Midbrain (tissue), 1 donor: ENCODE data around the gene ATP8B1.

Source experiments
- DNase-seq: peaks from one replicate; lab custom pipeline; 2025; lab: John Stamatoyannopoulos, UW

The ATP8B1 gene

DNA sequence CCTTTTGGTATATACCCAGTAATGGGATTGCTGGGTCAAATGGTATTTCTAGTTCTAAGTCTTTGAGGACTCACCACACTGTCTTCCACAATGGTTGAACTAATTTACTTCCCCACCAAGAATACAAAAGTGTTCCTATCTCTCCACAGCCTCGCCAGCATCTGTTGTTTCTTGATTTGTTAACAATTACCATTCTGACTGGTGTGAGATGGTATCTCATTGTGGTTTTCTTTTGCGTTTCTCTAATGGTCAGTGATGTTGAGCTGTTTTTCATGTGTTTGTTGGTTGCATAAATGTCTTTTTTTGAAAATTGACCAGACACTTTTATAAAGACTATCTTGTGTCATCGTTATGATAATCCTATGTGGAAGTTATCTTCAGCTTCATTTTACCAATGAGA, 16.0 kb upstream of the ATP8B1 start:
- DNase-seq: no peak

DNA sequence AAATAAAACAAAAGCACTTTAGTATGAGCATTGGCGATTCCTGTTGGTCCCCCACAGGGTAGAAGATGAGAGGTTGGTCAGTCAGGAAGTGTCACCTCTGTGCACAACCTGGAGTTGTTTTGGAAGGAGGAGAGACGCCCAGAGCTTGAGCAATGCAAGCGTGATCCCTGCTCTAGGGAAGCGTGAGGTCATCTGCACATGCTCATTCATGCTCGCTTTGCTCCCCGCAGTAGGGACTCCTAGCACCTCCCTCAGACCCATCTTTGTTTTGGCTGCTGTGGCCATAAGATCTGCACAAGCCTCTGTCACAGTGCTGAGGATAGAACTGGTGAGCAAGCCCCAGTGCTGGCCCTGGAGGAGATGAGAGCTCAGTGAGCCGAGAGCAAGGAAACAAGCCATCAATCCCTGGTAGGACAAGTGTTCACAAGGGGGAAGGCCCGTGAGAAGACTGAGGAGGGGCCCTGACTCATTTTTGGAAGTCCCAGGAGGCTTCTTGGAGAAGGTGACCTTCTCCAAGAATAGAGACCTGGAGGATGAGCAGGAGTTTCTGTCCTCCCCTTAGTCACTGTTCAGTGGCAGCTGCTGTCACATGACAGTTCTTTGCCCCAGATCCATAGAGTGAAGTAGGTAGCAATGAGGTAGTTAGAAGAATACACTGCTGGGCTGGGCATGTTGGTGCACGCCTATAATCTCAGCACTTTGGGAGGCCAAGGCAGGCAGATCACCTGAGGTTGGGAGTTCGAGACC, 13.3 kb upstream of the ATP8B1 start:
- DNase-seq: no peak

DNA sequence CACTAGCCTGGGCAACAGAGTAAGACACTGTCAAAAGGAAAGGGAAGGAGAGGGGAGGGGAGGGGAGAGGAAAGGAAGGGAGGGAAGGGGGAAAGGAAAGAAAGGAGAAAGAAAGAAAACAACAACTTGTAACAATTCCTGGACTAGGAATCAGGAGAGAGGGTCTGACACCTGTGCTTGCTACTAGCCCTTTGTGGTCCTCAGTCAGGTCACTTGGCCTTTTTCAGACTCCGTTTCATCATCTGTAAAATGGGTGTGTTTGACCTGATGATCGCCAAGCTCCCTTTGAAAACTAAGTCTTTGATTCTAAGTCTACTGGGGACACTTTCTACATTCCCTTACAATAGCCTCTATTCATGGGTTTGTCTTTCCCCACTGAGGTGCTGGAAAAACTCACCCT, 11.4 kb upstream of the ATP8B1 start:
- no peak for DNase-seq

DNA sequence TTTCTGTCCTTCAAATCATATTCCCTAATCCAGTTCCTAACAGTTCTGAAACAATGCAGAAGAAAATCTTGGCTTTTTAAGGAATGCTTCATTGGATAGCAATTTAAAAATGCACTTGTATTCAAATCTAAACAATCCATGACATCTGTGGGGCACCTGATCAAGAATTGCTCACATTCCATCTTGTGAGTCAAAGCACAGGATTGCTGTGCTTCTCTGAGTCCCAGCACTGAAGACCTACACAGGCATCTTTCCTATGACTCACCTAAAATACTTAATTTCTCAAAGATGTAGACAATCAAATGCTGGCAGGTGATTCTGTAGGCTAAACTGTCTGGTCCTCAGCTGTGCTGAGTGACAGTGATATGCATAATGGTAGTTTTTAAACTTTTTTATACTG, 10.1 kb upstream of the ATP8B1 start:
- no peak for DNase-seq

DNA sequence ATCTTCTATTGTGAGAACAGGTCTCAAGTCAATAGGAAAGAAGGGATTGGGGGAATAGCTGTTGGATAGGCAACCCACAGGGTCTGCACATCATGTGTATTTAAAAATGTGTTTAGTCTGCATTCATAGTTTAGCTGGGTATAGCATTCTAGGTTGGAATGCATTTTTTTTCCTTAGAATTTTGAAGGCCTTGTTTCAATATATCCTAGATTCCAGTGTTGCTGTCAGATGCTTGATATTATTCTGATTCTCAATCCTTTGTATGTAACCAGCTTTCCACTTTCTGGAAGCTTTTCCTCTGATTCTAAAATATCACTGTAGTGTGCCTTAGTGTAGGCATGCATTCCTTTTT, 9.0 kb upstream of the ATP8B1 start:
- no peak for DNase-seq

DNA sequence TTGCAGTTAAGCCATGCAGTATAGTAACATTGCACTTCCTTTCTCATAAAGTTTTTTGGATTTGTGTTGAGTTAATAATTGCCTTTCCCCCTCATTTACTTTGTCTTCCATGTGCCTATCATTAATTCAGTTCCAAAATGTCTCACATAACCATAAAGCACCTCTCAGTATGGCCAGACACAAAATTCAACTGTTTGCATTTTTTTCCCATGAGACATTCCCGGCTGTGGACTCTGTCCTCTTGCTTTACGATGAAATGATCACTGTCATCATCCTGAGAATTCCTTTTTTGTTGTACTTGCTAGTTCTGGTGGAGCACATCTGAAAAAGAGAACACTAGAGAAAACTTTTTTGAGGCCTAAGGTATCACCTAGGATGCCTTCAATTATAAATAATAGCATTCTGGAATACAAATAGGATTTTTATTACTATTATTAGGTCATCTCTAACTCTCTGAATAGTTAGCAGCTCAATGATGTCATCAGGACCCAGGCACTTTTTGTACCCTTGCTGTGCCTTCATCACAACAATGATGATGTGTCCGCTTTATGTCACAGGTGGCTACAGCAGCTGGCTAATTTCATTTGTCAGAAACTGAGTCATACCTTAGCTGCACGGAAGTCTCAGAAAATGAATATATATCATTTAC, 8.5 kb upstream of the ATP8B1 start:
- DNase-seq: no peak

DNA sequence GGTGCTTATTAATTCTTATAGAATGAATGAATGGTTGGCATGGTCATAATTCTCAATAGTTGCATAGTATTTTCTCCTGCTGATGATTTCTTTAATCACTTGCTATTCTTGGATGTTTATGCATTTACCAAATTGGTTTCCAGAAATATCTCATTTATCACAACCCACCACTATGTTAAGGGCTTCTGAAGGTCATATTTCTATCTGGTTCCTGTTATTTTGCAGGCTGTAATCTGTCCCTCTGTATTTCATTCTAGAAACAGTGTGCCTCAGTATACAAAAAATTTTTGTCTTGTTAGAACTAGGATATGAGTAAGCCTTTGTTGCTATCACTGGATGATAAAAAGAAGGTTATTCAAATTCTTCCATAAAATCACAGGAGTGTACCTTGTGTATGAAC, 6.1 kb upstream of the ATP8B1 start:
- DNase-seq: no peak

DNA sequence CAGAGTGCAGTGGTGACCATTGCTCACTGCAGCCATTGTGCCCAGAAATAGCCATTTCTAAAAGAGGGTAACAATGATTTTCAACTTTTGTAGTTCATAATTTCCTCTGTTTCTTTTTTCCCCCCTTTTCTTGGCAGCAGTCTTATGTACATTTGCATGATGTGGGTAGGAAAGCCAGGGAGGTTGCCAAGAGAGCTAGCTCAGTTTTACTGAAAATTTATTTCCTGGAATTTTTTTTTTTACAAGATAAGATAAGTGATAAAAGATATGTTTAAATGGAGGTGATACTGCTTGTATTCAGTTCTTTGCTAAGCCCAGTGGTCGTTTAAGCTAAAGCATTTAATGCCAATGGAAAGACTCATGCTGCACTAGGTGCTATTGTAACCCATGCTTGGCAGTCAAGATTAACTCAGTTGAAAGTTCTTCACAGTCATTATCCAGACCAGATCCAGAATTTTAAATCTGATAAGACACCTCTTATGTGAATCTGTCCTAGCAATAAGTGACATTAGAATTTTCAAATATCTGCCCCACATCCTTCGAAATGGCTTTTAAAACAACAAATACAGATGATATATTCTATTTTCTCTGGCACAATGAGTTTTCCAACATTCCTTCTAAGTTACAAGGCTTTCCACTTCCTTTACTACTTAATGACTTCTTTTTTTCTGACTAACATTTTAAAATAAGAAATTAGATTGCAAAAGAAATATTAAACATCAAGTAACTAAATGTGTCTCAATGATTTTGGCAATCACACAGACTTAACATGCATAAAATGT, 4.4 kb upstream of the ATP8B1 start:
- no peak for DNase-seq

DNA sequence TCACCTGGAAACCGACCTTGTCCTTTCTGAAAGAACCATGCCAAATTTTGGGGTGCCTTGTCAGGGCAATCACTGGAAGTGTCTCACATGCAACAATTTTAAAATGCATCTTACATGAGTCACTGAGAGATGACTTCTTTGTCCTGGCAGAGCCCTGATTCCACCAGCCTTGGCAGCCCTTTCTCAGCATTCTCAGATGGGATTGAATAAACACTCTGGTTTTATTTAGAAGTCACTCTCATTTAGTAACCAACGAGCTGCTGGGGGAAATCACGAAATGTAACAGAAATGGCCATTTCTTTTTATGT, 3.8 kb upstream of the ATP8B1 start:
- DNase-seq: no peak

DNA sequence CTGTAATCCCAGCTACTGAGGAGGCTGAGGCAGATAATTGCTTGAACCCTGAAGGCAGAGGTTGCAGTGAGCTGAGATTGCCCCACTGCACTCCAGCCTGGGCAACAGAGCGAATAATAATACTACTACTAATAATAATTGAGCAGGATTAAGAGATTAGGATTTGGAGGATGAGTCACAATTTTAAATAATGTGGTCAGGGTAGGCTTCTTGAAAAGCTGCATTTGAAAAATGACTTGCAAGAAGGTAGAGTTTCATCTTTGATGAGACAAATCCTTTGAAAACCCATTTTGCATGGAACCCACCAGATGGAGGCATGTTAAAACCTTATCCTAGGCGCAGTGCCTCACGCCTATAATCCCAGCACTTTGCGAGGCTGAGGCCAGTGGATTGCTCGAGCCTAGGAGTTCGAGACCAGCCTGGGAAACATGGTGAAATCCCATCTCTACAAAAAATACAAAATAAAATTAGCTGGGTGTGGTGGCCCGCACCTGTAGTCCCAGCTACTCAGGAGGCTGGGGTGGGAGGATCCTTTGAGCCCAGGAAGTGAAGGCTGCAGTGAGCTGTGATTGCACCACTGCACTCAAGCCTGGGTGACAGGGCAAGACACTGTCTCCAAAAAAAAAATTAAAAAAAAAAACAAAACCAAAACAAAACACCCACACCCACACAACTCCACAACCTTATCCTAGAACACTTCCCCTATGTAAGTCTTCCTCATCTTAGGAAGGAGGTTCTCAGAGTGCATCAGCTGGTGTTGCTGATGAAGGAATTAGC, 3.3 kb upstream of the ATP8B1 start:
- DNase-seq: no peak

DNA sequence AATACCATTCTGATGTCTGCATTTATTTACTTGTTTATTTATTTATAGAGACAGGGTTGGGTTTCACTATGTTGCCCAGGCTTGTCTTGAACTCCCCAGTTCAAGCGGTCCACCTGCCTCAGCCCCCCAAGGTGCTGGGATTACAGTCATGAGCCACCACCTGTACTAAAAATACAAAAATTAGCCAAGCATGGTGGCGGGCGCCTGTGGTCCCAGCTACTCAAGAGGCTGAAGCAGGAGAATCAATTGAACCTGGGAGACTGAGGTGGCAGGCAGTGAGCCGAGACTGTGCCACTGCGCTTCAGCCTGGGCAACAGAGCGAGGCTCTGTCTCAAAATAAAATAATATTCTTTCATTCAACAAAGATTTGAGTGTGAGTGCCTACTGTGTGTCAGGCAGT, 2.0 kb upstream of the ATP8B1 start:
- DNase-seq: no peak

DNA sequence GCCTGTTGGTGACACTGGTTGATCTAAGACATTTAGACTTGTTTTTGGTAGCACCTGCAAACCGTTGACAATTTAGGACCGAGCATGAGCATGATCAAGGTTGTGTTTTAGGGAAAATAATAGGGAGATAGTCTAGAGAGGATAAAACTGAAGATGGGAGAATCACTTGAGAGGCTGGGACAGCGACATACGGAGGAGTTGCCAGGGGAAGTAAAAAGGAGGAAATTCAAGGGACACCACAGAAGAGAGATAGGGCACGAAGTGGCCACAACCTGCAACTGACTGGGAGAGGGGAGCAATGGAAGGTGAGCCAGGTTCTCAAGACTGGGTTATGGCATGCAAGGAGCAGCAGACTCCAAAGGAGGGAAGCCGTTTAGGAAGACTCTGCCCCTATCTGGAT, 1.4 kb upstream of the ATP8B1 start:
- DNase-seq: no peak

DNA sequence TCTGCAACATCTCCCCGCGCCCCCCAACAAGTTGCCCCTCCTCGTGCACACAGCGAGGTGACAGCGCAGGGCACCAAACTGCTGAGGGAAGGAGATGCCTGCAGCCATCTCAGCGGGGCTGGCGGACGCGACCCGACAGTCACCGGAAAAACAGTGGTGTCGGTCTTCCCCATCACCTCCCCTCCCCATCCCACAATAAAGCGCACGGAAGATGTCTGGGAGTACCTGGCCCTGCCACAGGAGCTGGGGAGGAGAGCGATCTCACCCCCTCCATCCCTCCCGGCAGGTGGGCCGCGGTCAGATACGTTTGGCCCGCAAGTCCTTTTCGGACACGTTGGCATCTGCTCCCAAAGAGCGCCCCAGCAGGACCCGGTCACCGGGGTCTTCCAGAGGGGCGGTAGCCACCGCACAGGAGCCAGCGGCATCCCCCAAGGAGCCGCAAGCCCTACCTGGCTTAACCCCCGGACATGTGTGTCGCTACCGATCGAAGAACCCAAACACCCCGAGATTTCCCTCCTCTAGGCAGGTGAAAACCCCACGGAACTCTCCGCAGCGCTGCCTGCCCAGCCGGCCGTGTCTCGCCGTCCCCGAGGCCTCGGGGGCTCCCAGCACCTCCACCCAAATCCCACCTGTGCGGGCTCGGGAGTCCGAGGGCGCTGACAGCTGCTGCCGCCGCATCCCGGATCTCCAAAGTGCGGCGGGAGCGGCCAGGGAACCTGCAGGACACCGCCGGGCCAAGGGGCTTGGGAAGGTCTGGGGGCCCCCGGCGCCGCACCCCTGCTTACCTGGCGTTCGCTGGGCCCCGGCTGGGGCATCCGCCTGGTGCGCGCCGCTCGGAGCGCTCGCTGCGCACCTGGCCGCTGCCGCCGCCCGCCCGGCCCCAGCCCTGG, 657 bp downstream of the ATP8B1 start:
- no peak for DNase-seq

DNA sequence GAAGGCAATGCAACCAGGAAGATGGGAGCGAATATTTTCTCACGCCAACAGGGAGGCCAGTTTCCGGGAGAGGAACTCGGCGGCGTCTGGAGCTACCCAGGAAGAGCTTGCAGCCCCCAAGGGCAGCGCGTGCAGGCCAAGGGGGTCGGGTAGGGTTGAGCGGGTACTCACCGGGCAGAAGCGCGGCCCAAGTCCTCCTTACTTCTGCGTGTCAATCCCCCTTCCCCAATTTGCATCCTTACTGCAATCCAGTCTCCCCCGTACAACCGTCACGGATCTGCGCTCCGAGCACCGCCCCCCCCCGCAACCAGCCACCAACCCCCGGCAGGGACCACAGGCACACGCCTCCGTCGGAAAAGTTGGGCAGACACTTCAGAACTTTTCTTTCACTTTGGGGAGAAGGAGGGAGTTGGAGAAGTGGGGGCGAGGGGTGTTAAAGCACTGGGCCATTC, 1.3 kb downstream of the ATP8B1 start:
- DNase-seq: no peak

DNA sequence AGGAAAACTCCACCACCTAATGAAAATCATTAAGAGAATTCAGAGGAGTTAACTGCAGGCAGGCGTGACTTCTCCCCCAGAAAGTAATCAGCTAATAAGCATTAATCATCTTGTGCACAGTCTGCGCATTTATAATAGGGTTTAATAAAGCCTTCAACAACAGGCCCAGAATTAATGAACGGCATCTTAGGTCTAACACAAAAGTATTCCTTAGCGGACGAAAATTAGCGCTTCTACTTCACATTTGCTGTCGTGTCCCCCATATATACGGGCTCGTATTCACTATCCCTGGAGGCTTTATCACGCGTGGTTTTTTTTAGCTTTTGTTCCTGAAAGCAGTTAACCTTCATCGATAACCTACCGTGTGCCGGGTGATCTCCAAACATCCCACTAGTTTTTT, 1.8 kb downstream of the ATP8B1 start:
- no peak for DNase-seq

DNA sequence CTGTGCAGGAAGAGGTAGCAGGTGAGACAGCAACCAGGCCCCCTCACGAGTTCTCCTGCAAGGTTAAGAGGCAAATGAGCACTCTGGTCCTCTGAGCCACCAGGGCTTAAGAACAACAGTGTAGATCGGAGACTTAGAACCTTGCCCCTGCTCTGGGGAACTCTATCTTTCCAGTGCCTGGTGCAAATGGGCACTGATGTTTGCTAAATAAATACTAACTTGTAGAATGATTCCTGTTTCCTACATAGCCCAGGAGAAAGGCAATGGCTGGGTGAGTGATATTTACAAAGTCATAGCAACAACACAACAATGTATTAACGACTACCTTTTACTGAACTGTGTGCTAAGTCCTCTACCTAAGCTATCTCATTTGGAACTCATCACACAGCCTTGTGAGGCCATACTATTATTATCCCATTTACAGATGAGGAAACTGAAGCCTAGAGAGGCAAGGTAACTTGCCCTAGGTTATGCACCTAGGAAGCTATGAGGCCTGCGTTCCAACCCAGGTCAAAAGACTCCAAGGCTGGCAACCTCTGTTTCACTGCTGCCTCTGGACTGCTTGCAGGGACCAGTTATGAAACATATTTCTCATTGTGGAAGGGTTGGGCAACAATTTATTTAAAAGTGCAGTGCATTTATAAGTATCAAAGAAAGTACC, 4.3 kb downstream of the ATP8B1 start:
- DNase-seq: no peak

DNA sequence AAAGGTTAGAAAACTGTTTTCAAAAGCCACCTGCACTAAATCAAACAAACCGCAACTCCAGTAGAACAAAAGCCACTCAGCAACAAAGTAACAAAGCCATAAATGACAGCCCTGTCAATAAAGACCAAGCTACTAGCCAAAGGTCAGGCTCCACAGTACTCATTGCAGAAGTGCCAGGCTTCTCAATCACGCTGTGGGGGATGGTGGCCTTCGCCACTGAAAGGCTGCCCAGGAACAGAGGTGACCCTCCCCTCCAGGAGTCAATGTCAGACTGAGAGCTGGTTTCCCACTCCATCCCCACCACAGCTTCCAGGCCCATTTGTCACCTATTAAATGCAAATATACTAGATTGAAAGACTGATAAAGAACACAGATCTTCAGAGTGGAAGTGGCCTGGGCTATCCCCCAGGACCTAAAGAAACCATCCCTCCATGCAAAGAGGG, 5.9 kb downstream of the ATP8B1 start:
- DNase-seq: no peak

DNA sequence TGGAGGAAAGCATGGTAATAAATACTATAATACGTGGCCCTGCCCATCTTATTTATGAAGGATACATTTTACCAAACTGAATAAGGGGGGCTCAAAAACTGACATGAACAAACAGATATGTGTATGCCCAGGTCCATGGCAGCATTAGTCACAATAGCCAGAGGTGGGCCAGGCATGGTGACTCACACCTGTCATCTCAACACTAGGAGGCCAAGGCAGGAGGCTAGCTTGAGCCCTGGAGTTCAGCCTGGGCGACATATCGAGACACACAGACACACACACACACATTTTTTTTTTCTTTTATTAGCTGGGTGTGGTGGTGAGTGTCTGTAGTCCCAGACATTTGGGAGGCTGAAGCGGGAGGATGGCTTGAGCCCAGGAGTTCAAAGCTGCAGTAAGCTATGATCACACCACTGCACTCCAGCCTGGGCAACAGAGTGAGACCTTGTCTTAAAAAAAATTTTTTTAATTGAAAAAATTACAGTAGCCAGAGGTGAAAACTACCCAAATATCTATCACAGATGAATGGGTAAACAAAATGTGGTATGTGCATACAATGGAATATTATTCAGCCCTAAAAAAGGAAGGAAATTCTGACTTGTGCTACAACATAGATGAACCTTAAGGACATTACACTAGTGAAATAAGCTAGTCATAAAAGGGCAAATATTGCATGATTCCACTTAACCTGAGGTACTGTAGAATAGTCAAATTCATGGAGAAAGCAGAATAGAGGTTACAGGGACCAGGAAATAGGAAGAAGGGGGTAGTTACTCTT, 8.0 kb downstream of the ATP8B1 start:
- DNase-seq: no peak

DNA sequence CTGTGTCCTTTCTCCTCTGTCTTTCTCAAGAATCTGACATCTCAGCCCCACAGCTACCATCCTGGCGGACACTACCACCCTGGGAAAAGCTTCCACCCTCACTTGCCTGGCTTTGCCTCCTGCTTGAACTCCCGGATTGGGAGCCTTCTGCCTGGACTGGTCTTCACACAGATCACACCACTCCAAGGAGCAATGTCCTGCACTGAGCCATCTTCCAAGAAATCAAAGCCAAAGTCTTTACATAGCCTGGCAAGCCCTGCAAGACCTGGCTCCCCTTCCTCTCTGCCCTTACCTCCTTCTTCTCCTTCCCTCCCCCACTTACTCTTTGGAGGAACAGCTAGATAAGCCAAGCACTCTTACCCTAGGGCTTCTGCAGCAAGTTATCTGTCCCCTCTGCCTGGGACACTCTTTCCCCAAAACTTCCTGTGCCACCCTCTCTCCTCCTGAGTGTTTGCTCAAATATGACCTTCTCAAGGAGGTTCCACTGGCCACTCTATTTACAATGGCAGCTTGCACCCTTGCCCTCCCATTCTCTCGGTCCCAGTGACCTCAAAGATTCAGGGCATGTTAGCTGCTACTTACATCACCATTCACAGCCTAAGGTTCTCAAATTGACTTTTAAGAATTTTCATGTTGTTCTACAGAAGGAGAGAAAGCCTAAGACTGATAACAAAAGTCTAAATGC, 9.7 kb downstream of the ATP8B1 start:
- DNase-seq: no peak
